SHP77 (cell line): ENCODE results near the gene ATP2C1.

ENCODE experiments used
- DNase-seq, 2 experiments: peaks; one replicate each; lab custom pipeline; 2025; lab: John Stamatoyannopoulos, UW

ATP2C1 gene

GRCh38 chr3:130976706-130977105 lies 82.8 kb downstream of the ATP2C1 start:
- no peak for DNase-seq

GRCh38 chr3:130979117-130979516 lies 85.2 kb downstream of the ATP2C1 start:
- DNase-seq = no peak

- no peak for DNase-seq
Observed at GRCh38 chr3:130981469-130981868, 87.6 kb downstream of the ATP2C1 start.

GRCh38 chr3:130990282-130990681 lies 96.4 kb downstream of the ATP2C1 start:
- DNase-seq = no peak

GRCh38 chr3:130991126-130991525 lies 97.2 kb downstream of the ATP2C1 start:
- DNase-seq = no peak

- peak; percentile 7 to 19 for DNase-seq
Observed at GRCh38 chr3:130992344-130992743, 98.5 kb downstream of the ATP2C1 start.

- DNase-seq = no peak
Observed at GRCh38 chr3:130997289-130997688, 103.4 kb downstream of the ATP2C1 start.

GRCh38 chr3:131001071-131001470 lies 107.2 kb downstream of the ATP2C1 start:
- DNase-seq = no peak

GRCh38 chr3:131004603-131005002 lies 110.7 kb downstream of the ATP2C1 start:
- DNase-seq = no peak

GRCh38 chr3:131007256-131007655 lies 113.4 kb downstream of the ATP2C1 start:
- no peak for DNase-seq

GRCh38 chr3:131007782-131008181 lies 113.9 kb downstream of the ATP2C1 start:
- no peak for DNase-seq

GRCh38 chr3:131008326-131008725 lies 114.4 kb downstream of the ATP2C1 start:
- DNase-seq = no peak

GRCh38 chr3:131009698-131010097 lies 115.8 kb downstream of the ATP2C1 start:
- no peak for DNase-seq

- DNase-seq = no peak
Observed at GRCh38 chr3:131018970-131019369, 125.1 kb downstream of the ATP2C1 start.

GRCh38 chr3:131020122-131020693 lies 126.3 kb downstream of the ATP2C1 start:
- no peak for DNase-seq

GRCh38 chr3:131025539-131025938 lies 131.7 kb downstream of the ATP2C1 start:
- no peak for DNase-seq

- peak; percentile 86 to 92 for DNase-seq
Observed at GRCh38 chr3:131026321-131027151, 132.7 kb downstream of the ATP2C1 start, which contains the start of the genes ASTE1 and NEK11. Gene ASTE1, minus strand, starts transcription at chr3:131026825. Its CDS starts 1,519 bp downstream, at chr3:131025306. Gene NEK11, plus strand, starts transcription at chr3:131026877. Its CDS starts 2,832 bp downstream, at chr3:131029709.

- DNase-seq = no peak
Observed at GRCh38 chr3:131028844-131029243, 135.0 kb downstream of the ATP2C1 start.

- no peak for DNase-seq
Observed at GRCh38 chr3:131031660-131032059, 137.8 kb downstream of the ATP2C1 start.

- DNase-seq = peak; percentile 7 to 18
Observed at GRCh38 chr3:131033480-131034080, 139.7 kb downstream of the ATP2C1 start.

GRCh38 chr3:131036200-131036816 lies 142.4 kb downstream of the ATP2C1 start:
- no peak for DNase-seq

GRCh38 chr3:131036986-131037385 lies 143.1 kb downstream of the ATP2C1 start:
- DNase-seq = no peak
